PFSK-1 (cell line): Measurements from ENCODE around the gene CHRNB2.

Experiments used
- FOXP2 ChIP-seq: optimal IDR thresholded peaks from 2 replicates; pipeline ENCODE3; 2011; ENCODE audit warnings: borderline replicate concordance, control low read depth, inconsistent platforms; ENCODE audit not compliant: insufficient read depth; ENCODE audit errors: extremely low read length, extremely low read depth
- POLR2AphosphoS5 ChIP-seq: IDR thresholded peaks from 2 replicates; pipeline ENCODE4 v1.6.1; 2012; ENCODE audit warnings: low read depth, mild to moderate bottlenecking, control low read depth, low read length, moderate library complexity
- REST ChIP-seq, 2 experiments: IDR thresholded peaks; 2 replicates each; pipeline versions ENCODE4 v1.6.1 to v1.8.0; 2011 to 2012; ENCODE audit warnings: low read depth in 2 of 2, low read length in 2 of 2, control low read depth in 1 of 2, inconsistent platforms in 1 of 2, mild to moderate bottlenecking in 1 of 2, moderate library complexity in 1 of 2; ENCODE audit not compliant: insufficient read depth in 1 of 2
- SIN3A ChIP-seq: IDR thresholded peaks from 2 replicates; pipeline ENCODE4 v1.6.1; 2012; ENCODE audit warnings: mild to moderate bottlenecking, low read length, moderate library complexity, borderline replicate concordance; ENCODE audit not compliant: insufficient read depth
- TAF1 ChIP-seq: IDR thresholded peaks from 2 replicates; pipeline ENCODE4 v1.6.1; 2012; ENCODE audit warnings: low read length, control low read depth, borderline replicate concordance; ENCODE audit not compliant: insufficient read depth

GRCh38 chr1:154605534-154605933, 38.0 kb downstream of the CHRNB2 start:
- TF ChIP-seq POLR2AphosphoS5 (no peak), TAF1 (no peak), REST (IDR thresholded peaks at IDR 0.05; ENCODE audit: insufficient read depth in 1 of 2, low read depth in 2 of 2, low read length in 2 of 2) (no peak), SIN3A (no peak), FOXP2 (no peak)
